GM23338 (cell line): ENCODE data around the gene MMP24OS. TPM values are rescaled to one million over a fixed set of nuclear protein-coding genes. Genes with fewer than 3 reads are reported as not detected.

Source experiments
- CREB1 ChIP-seq: fragments of 250-450 bp; sonication (Bioruptor Pico); IDR thresholded peaks from 2 replicates; pipeline ENCODE4 v1.5.0; 2020; ENCODE audit warnings: low read depth, mild to moderate bottlenecking, moderate library complexity
- REST ChIP-seq: IDR thresholded peaks from one replicate; pipeline ENCODE4 v1.6.1; 2018; ENCODE audit warnings: antibody characterized with exemption; ENCODE audit not compliant: unreplicated experiment
- STAT1 ChIP-seq: IDR thresholded peaks from one replicate; pipeline ENCODE4 v1.6.1; 2016; ENCODE audit warnings: antibody characterized with exemption; ENCODE audit not compliant: unreplicated experiment
- ZNF462 ChIP-seq: fragments of 250-450 bp; sonication (Bioruptor Pico); IDR thresholded peaks from 2 replicates; pipeline ENCODE4 v1.5.0; 2020; ENCODE audit warnings: mild to moderate bottlenecking, moderate library complexity
- polyA plus RNA-seq: library from polyadenylated mRNA; unstranded; fragments of >200 nt; fragmentation: Nextera tagmentation; extraction: Ambion mirVana; gene quantifications from 2 replicates; pipeline ENCODE4 v1.2.1, GENCODE V29; 2016
- total RNA-seq: library from RNA; depleted of rRNA; stranded (reverse); fragments of >200 nt; shearing (Covaris generic); gene quantifications from 2 replicates; pipeline ENCODE4 v1.2.3, GENCODE V29; 2014

Gene MMP24OS
- total and polyA plus RNA-seq, 2 experiments from 2014 or later: 10.5 to 25.4 TPM

- no peak for TF ChIP-seq ZNF462 (CRISPR knock-in tag)
- no peak for TF ChIP-seq STAT1
- no peak for TF ChIP-seq CREB1 (CRISPR knock-in tag)
- no peak for TF ChIP-seq REST
Observed at GRCh38 chr20:35304956-35305355, 27.0 kb upstream of the MMP24OS start (continued).
